IMR-90 (cell line): Measurements from ENCODE around the gene PLXNA4. TPM values are rescaled to one million over a fixed set of nuclear protein-coding genes. Genes with fewer than 3 reads are reported as not detected.

ENCODE experiments used
- ATAC-seq: fragments of 200-7000 bp; cut with Tn5 transposase; 2 replicates; pipeline ENCODE4 v1.9.1; 2020; ENCODE audit warnings: low read depth, mild to moderate bottlenecking, moderate library complexity
- BruUV-seq: library from RNA; stranded (reverse); fragments of 400-500 nt; replicated peaks from 2 replicates; lab custom pipeline; 2021; lab: Mats Ljungman, UMichigan
- CTCF ChIA-PET: fragments of 300-600 bp; formaldehyde crosslinking; extraction: SDS; loops from one replicate; lab custom pipeline; 2021; ENCODE audit warnings: antibody characterized with exemption; lab: Yijun Ruan, JAX
- POLR2A ChIA-PET: fragments of 300-600 bp; sonication (Branson Sonifier 250); formaldehyde crosslinking; loops from one replicate; lab custom pipeline; 2022; ENCODE audit warnings: antibody characterized with exemption; ENCODE audit not compliant: unreplicated experiment; lab: Charles Lee
- DNase-seq: peaks from one replicate; pipeline ENCODE4 v3.0.0; 2013
- H2AFZ ChIP-seq: replicated peaks from 2 replicates; pipeline ENCODE3; 2013; ENCODE audit warnings: low read length, mild to moderate bottlenecking; ENCODE audit not compliant: poor library complexity
- H2AK5ac ChIP-seq: 2 replicates; pipeline ENCODE4 v1.6.1; 2013; ENCODE audit warnings: low read depth, low read length, inconsistent platforms
- H2AK9ac ChIP-seq: replicated peaks from 2 replicates; pipeline ENCODE3; 2013; ENCODE audit warnings: mild to moderate bottlenecking, low read depth, low read length, moderate library complexity; ENCODE audit not compliant: poor library complexity
- H2BK120ac ChIP-seq: 2 replicates; pipeline ENCODE4 v1.6.1; 2013; ENCODE audit warnings: low read depth, low read length, inconsistent platforms
- H2BK15ac ChIP-seq: 3 replicates; pipeline ENCODE4 v1.6.1; 2013; ENCODE audit warnings: low read depth, low read length, inconsistent platforms
- H2BK20ac ChIP-seq: 2 replicates; pipeline ENCODE4 v1.6.1; 2013; ENCODE audit warnings: low read depth, mild to moderate bottlenecking, inconsistent platforms, low read length, moderate library complexity
- H2BK5ac ChIP-seq: 2 replicates; pipeline ENCODE4 v1.6.1; 2013; ENCODE audit warnings: mild to moderate bottlenecking, low read depth, low read length, inconsistent platforms; ENCODE audit not compliant: poor library complexity, severe bottlenecking
- H3K14ac ChIP-seq: replicated peaks from 2 replicates; pipeline ENCODE4 v1.6.1; 2013; ENCODE audit warnings: low read depth, low read length, inconsistent platforms
- H3K18ac ChIP-seq: 2 replicates; pipeline ENCODE4 v1.6.1; 2013; ENCODE audit warnings: low read depth, low read length, control low read depth
- H3K23ac ChIP-seq: 2 replicates; pipeline ENCODE4 v1.6.1; 2013; ENCODE audit warnings: low read depth, low read length, inconsistent platforms
- H3K27ac ChIP-seq: 2 replicates; pipeline ENCODE4 v1.5.1; 2013; ENCODE audit warnings: mild to moderate bottlenecking, control low read depth, low read length; ENCODE audit not compliant: insufficient read depth
- H3K27me3 ChIP-seq: 2 replicates; pipeline ENCODE4 v1.6.1; 2013; ENCODE audit warnings: low read length; ENCODE audit not compliant: control insufficient read depth, insufficient read depth
- H3K36me3 ChIP-seq: 2 replicates; pipeline ENCODE4 v1.6.1; 2013; ENCODE audit warnings: low read length, mixed read lengths; ENCODE audit not compliant: control insufficient read depth, insufficient read depth
- H3K4ac ChIP-seq: 2 replicates; pipeline ENCODE4 v1.6.1; 2013; ENCODE audit warnings: low read depth, low read length, inconsistent platforms
- H3K4me1 ChIP-seq: 2 replicates; pipeline ENCODE4 v1.6.1; 2013; ENCODE audit warnings: low read length, mixed read lengths; ENCODE audit not compliant: control insufficient read depth, insufficient read depth
- H3K4me2 ChIP-seq: 2 replicates; pipeline ENCODE4 v1.6.1; 2013; ENCODE audit warnings: low read depth, mild to moderate bottlenecking, control low read depth, low read length, moderate library complexity
- H3K4me3 ChIP-seq: 2 replicates; pipeline ENCODE4 v1.5.1; 2013; ENCODE audit warnings: low read depth, mild to moderate bottlenecking, control low read depth, low read length, moderate library complexity; ENCODE audit not compliant: insufficient read depth
- H3K56ac ChIP-seq: 2 replicates; pipeline ENCODE4 v1.6.1; 2013; ENCODE audit warnings: low read length, inconsistent platforms; ENCODE audit not compliant: insufficient read depth; ENCODE audit errors: extremely low read depth
- H3K79me1 ChIP-seq, 2 experiments: 2 replicates each; pipeline ENCODE4 v1.6.1; 2013; ENCODE audit warnings: low read length in 2 of 2, inconsistent platforms in 1 of 2, low read depth in 1 of 2
- H3K9ac ChIP-seq: 2 replicates; pipeline ENCODE4 v1.6.1; 2013; ENCODE audit warnings: low read depth, low read length, control low read depth
- H3K9me1 ChIP-seq: 2 replicates; pipeline ENCODE4 v1.6.1; 2013; ENCODE audit warnings: low read length, inconsistent platforms; ENCODE audit not compliant: insufficient read depth
- H3K9me3 ChIP-seq: 2 replicates; pipeline ENCODE4 v1.6.1; 2013; ENCODE audit warnings: low read length; ENCODE audit not compliant: control insufficient read depth, insufficient read depth
- H4K20me1 ChIP-seq: 2 replicates; pipeline ENCODE4 v1.6.1; 2013; ENCODE audit warnings: low read length, inconsistent platforms; ENCODE audit not compliant: insufficient read depth
- H4K5ac ChIP-seq: 2 replicates; pipeline ENCODE4 v1.6.1; 2013; ENCODE audit warnings: mild to moderate bottlenecking, low read depth, low read length, control low read depth
- H4K8ac ChIP-seq, 2 experiments: 2 replicates each; pipeline ENCODE4 v1.6.1; 2013; ENCODE audit warnings: low read depth in 2 of 2, low read length in 2 of 2, control low read depth in 1 of 2, inconsistent platforms in 1 of 2
- H4K91ac ChIP-seq: 2 replicates; pipeline ENCODE4 v1.6.1; 2013; ENCODE audit warnings: low read depth, low read length, inconsistent platforms; ENCODE audit not compliant: insufficient read depth
- BHLHE40 ChIP-seq: fragments of 150-350 bp; IDR thresholded peaks from 2 replicates; pipeline ENCODE4 v1.6.1; 2016; ENCODE audit warnings: mild to moderate bottlenecking, low read depth, low read length
- MXI1 ChIP-seq: IDR thresholded peaks from 2 replicates; pipeline ENCODE4 v1.6.1; 2012; ENCODE audit warnings: low read depth, mild to moderate bottlenecking, low read length, moderate library complexity, borderline replicate concordance
- POLR2A ChIP-seq: IDR thresholded peaks from 2 replicates; pipeline ENCODE4 v1.6.1; 2012; ENCODE audit warnings: mild to moderate bottlenecking, low read depth, low read length
- RAD21 ChIP-seq: IDR thresholded peaks from 2 replicates; pipeline ENCODE4 v1.6.1; 2012; ENCODE audit warnings: low read length, improper control_type of control experiment
- RCOR1 ChIP-seq: IDR thresholded peaks from 2 replicates; pipeline ENCODE4 v1.6.1; 2012; ENCODE audit warnings: mild to moderate bottlenecking, low read length, improper control_type of control experiment; ENCODE audit not compliant: insufficient replicate concordance
- WGBS, 2 experiments: methylation state at CpG; one replicate each; pipeline versions ENCODE4 v1.1.5 to v1.1.7; 2013; ENCODE audit warnings: missing lambda C conversion rate in 2 of 2; ENCODE audit not compliant: insufficient read length in 1 of 2; ENCODE audit errors: extremely low coverage in 2 of 2; 5-methylcytosine and 5-hydroxymethylcytosine counted together
- dilution Hi-C: fragments of 300-500 bp; cut with HindIII; formaldehyde crosslinking; loops from one replicate; pipeline ENCODE4 v1.14.3; 2018; ENCODE audit warnings: low sequenced_read_pairs; ENCODE audit not compliant: unreplicated experiment
- in situ Hi-C: fragments of 300-500 bp; cut with MboI; formaldehyde crosslinking; loops from 3 replicates; pipeline ENCODE4 v1.14.3; 2019; ENCODE audit warnings: low sequenced_read_pairs, inconsistent platforms, mixed read lengths
- intact Hi-C: fragments of 100-400 bp; cut with micrococcal nuclease; formaldehyde crosslinking; loops from 2 replicates; pipeline ENCODE4 v1.10.0; 2022
- polyA plus RNA-seq, 3 experiments: library from polyadenylated mRNA; depleted of rRNA; stranded (reverse); fragments of >200 nt; gene quantifications; 2 replicates each; pipeline ENCODE4 v1.2.3, GENCODE V29; 2012; ENCODE audit warnings: low replicate concordance in 1 of 3
- total RNA-seq: library from RNA; depleted of rRNA; stranded (reverse); fragments of >200 nt; gene quantifications from 2 replicates; pipeline ENCODE4 v1.2.3, GENCODE V29; 2012

PLXNA4 gene
- total and polyA plus RNA-seq, 2 of the 4 experiments (the other 2 are of a cell fraction): under 0.01 TPM

DNA sequence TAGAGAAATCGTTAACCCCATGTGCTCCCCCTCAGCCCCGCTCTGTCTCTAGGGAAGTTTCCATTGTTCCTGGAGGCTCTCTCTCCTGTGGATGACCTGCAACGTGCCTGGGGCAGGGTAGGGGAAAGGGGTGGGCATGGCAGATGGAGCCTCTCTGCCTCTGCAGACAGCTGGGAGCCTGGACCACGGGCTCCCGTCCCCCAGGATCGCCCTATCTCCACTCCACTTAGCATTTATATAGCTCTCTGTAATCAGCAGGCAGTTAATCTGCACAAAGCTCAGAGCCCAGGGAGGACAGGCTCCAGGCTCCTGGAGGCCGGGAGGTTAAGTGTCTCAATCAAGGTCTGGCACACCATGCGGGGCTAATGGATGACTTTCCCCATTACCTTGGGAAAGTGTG lies 369.7 kb downstream of the PLXNA4 start:
- H3K4ac ChIP-seq: no peak overlapping the region
- in situ Hi-C loops: no loop called here
- H2BK15ac ChIP-seq: no peak overlapping the region
- no peak overlapping the region for H3K4me3 ChIP-seq
- WGBS, 2 experiments: no CpG with 5 or more reads among the region's 8 CpGs
- DNase-seq: no peak
- H4K91ac ChIP-seq: no peak overlapping the region
- H4K20me1 ChIP-seq: no peaks in the 10 kb centered on the region
- no peaks in the 10 kb centered on the region for H3K4me1 ChIP-seq
- no peak overlapping the region for H2BK120ac ChIP-seq
- H2AK9ac ChIP-seq: no peak overlapping the region
- H3K9me1 ChIP-seq: no peaks in the 10 kb centered on the region
- no peak for ATAC-seq
- TF ChIP-seq POLR2A (no peak), MXI1 (no peak), RAD21 (no peak), BHLHE40 (no peak), RCOR1 (no peak)
- H2AK5ac ChIP-seq: no peak overlapping the region
- no peak overlapping the region for H4K5ac ChIP-seq
- H3K18ac ChIP-seq: no peak overlapping the region
- no peak overlapping the region for H3K4me2 ChIP-seq
- H3K9me3 ChIP-seq: no peaks in the 10 kb centered on the region
- H3K14ac ChIP-seq: no peak overlapping the region
- H3K56ac ChIP-seq: no peak overlapping the region
- no peaks in the 10 kb centered on the region for H3K36me3 ChIP-seq
- no peak overlapping the region for H2BK5ac ChIP-seq
- POLR2A ChIA-PET: no interaction called here
- no TSS peak for BruUV-seq
- no peaks in the 10 kb centered on the region for H3K27me3 ChIP-seq
- dilution Hi-C loops: no loop called here
- no peak overlapping the region for H3K23ac ChIP-seq
- no peaks in the 10 kb centered on the region for H3K79me1 ChIP-seq
- no peak overlapping the region for H3K27ac ChIP-seq
- intact Hi-C loops: no loop called here
- H3K9ac ChIP-seq: no peak overlapping the region
- no peak overlapping the region for H2BK20ac ChIP-seq
- H2AFZ ChIP-seq: no peak overlapping the region
- CTCF ChIA-PET: no interaction called here
- no peak overlapping the region for H4K8ac ChIP-seq
